Testis (tissue), 2 donors: ENCODE data around the gene GREB1L.

Source experiments
- POLR2A ChIP-seq: fragments of 450-650 bp; IDR thresholded peaks from one replicate; pipeline ENCODE4 v1.6.1; 2017; ENCODE audit warnings: antibody characterized with exemption, mild to moderate bottlenecking, moderate library complexity
- TF ChIP-seq, protein P1 (sequence below), 3 experiments: fragments of 450-650 bp in 2 of 3; fragments of 200-600 bp in 1 of 3; sonication (generic) in 1 of 3; IDR thresholded peaks; one replicate each; pipeline ENCODE4 v1.5.1; 2016 to 2019; ENCODE audit warnings: antibody characterized with exemption in 3 of 3, mild to moderate bottlenecking in 2 of 3, moderate library complexity in 1 of 3

DNA sequence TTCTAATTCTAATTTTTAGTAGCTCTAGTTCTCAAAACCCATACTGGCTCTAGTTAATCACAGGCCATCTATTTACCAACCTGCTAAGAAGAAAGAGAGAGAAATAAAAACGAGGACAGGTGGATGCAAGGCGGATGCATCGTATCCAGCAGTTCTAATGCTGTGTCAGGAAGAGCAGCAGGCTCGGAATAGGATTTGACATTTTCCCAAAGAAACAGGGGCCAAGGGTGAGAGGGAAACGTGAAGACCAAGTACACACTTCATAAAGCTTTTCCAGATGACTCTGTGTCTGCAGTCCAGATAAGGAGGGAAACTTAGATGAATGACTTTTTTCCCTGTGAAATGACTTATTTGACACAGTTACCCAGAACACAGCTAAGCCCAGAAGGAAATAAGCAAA, 241.0 kb downstream of the GREB1L start:
- TF ChIP-seq, protein P1, sequence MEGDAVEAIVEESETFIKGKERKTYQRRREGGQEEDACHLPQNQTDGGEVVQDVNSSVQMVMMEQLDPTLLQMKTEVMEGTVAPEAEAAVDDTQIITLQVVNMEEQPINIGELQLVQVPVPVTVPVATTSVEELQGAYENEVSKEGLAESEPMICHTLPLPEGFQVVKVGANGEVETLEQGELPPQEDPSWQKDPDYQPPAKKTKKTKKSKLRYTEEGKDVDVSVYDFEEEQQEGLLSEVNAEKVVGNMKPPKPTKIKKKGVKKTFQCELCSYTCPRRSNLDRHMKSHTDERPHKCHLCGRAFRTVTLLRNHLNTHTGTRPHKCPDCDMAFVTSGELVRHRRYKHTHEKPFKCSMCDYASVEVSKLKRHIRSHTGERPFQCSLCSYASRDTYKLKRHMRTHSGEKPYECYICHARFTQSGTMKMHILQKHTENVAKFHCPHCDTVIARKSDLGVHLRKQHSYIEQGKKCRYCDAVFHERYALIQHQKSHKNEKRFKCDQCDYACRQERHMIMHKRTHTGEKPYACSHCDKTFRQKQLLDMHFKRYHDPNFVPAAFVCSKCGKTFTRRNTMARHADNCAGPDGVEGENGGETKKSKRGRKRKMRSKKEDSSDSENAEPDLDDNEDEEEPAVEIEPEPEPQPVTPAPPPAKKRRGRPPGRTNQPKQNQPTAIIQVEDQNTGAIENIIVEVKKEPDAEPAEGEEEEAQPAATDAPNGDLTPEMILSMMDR (IDR thresholded peaks at IDR 0.05), result no peak
- TF ChIP-seq POLR2A, result no peak
